C4-2B (cell line): ENCODE data around the gene TOP1.

ENCODE experiments used
- H3K27ac ChIP-seq: fragments of 450-650 bp; 2 replicates; pipeline ENCODE4 v1.5.1; 2017
- ZFX ChIP-seq: fragments of 450-650 bp; IDR thresholded peaks from 2 replicates; pipeline ENCODE4 v1.6.1; 2017
- TF ChIP-seq, protein P1 (sequence below): fragments of 450-650 bp; conservative IDR thresholded peaks from 2 replicates; pipeline ENCODE4 v1.5.1; 2017; ENCODE audit warnings: mild to moderate bottlenecking

TOP1 gene

DNA sequence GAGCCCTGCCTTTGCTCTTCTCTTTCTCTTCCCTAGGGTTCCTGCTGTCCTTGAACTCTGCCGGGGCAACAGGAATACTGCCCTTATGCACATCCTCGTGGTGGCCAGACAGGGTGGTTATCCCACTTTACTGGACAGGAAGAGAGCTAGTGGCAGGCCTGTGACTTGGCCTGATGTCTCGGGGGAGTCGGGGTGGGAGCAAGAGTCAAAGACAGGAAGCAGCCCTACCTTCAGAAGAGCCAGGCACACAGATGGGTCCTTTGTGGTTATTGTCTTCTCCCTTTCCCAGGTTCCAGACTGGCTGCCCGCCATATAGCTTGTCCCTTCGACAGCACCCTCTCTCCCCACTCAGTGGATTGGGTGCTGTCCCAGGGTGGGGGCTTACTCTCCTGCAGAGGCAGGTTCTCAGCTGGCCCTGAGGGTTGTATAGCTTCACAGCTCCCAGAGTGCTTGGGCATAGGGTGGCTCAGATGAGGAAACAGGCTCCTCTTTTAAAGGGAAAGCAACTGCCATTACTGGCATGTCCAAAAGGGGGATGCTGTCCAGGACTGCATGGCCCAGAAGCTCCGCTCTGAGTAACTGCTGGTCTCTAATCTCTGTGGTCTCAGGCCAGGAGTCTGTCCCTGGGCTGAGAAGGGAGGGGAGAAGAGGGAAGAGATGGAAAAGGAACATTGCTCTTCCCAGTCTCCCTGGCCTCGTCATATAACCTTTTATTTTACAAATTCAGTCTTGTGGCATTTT lies 126.0 kb downstream of the TOP1 start:
- TF ChIP-seq, protein P1, sequence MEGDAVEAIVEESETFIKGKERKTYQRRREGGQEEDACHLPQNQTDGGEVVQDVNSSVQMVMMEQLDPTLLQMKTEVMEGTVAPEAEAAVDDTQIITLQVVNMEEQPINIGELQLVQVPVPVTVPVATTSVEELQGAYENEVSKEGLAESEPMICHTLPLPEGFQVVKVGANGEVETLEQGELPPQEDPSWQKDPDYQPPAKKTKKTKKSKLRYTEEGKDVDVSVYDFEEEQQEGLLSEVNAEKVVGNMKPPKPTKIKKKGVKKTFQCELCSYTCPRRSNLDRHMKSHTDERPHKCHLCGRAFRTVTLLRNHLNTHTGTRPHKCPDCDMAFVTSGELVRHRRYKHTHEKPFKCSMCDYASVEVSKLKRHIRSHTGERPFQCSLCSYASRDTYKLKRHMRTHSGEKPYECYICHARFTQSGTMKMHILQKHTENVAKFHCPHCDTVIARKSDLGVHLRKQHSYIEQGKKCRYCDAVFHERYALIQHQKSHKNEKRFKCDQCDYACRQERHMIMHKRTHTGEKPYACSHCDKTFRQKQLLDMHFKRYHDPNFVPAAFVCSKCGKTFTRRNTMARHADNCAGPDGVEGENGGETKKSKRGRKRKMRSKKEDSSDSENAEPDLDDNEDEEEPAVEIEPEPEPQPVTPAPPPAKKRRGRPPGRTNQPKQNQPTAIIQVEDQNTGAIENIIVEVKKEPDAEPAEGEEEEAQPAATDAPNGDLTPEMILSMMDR: no peak
- no peak for TF ChIP-seq ZFX
- no peak overlapping the region for H3K27ac ChIP-seq

DNA sequence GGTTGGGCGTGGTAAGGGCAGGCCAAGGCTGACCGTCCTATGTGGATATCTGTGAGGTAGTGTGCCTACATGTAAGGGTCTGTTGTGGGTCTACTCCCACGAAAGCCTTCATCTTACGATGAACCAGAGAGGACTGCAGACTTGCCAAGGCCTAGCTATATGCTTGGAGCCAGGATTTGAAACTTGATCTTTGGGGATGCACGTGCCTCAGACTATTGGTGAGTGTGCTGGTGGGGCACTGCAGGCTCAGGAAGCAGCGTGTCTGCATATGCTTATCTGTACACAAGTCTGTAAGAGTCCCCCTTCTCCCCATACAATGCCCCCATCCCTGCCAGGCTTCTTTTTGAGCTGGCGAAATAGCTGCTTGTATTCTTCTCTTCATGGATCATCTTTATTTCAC lies 126.6 kb downstream of the TOP1 start:
- TF ChIP-seq ZFX: no peak
- TF ChIP-seq, protein P1: no peak
- no peak overlapping the region for H3K27ac ChIP-seq

GRCh38 chr20:41158082-41158625 lies 129.5 kb downstream of the TOP1 start:
- H3K27ac ChIP-seq: no peak overlapping the region
- no peak for TF ChIP-seq ZFX
- TF ChIP-seq, protein P1: no peak

- no peak overlapping the region for H3K27ac ChIP-seq
- TF ChIP-seq, protein P1: no peak
- no peak for TF ChIP-seq ZFX
Measured at GRCh38 chr20:41159547-41159946, 130.9 kb downstream of the TOP1 start.

- TF ChIP-seq, protein P1: no peak
- no peak for TF ChIP-seq ZFX
- H3K27ac ChIP-seq: no peak overlapping the region
Measured at GRCh38 chr20:41160686-41161085, 132.1 kb downstream of the TOP1 start.

DNA sequence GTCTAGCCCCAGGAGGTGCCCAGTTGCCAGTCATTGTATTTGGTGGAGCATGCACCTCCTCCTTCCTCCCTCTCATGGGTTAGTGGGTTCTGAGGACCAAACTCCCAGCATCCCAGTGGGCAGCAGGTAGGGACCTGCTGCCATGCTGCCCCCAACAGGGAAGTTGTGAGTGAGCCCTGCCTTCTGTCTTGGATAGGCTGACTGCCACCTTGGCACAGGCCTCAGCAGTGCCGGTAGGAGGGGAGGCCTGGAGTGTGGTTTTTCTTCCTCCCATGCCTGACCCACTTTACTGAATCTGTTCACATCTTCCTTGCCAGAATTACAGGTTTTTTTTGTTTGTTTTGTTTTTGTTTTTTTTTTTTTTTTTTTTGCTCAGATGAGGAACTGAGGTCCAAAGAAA lies 133.3 kb downstream of the TOP1 start:
- no peak for TF ChIP-seq ZFX
- TF ChIP-seq, protein P1: no peak
- H3K27ac ChIP-seq: peak overlapping the region; percentile 5; the same call in 1 of the 2 replicates

GRCh38 chr20:41162396-41162795 lies 133.8 kb downstream of the TOP1 start:
- 0 out of 2 replicates have a peak overlapping the region, but pooled peaks have one; percentile 5 for H3K27ac ChIP-seq
- TF ChIP-seq, protein P1: no peak
- TF ChIP-seq ZFX: no peak
